Kidney (tissue), 14 donors: ENCODE data around the gene ZNF865. TPM values are rescaled to one million over a fixed set of nuclear protein-coding genes. Genes with fewer than 3 reads are reported as not detected.

ENCODE experiments used
- DNase-seq, 5 donors: peaks; one replicate each; pipeline ENCODE4 v3.0.0-alpha.2; 2013 to 2020
- FAIRE-seq: peaks from 2 replicates; lab custom pipeline; 2012; peaks lifted over from hg19 to GRCh38; lab: Jason Lieb, UNC
- H3K27ac ChIP-seq, 2 donors: one replicate each; pipeline ENCODE4 v1.7.0; 2013; ENCODE audit warnings: low read depth in 2 of 2, low read length in 2 of 2, inconsistent platforms in 1 of 2
- H3K27me3 ChIP-seq: one replicate; pipeline ENCODE4 v1.7.1; 2013; ENCODE audit warnings: low read length, inconsistent platforms; ENCODE audit not compliant: control insufficient read depth, insufficient read depth
- H3K36me3 ChIP-seq, 3 donors: one replicate each; pipeline versions ENCODE4 v1.7.0 to v1.7.1; 2013; ENCODE audit warnings: low read length in 3 of 3, control low read depth in 1 of 3, inconsistent platforms in 1 of 3; ENCODE audit not compliant: insufficient read depth in 3 of 3, control insufficient read depth in 2 of 3
- H3K4me1 ChIP-seq, 3 donors: one replicate each; pipeline versions ENCODE4 v1.7.0 to v1.7.1; 2013; ENCODE audit warnings: low read length in 3 of 3, inconsistent platforms in 1 of 3, low read depth in 1 of 3; ENCODE audit not compliant: control insufficient read depth in 2 of 3, insufficient read depth in 2 of 3
- H3K4me3 ChIP-seq, 3 donors: one replicate each; pipeline versions ENCODE4 v1.7.0 to v1.8.1; 2013; ENCODE audit warnings: low read length in 3 of 3, control low read depth in 1 of 3, inconsistent platforms in 1 of 3
- H3K9ac ChIP-seq, 3 donors: one replicate each; pipeline versions ENCODE4 v1.7.0 to v1.7.1; 2013; ENCODE audit warnings: low read length in 3 of 3, control low read depth in 1 of 3, inconsistent platforms in 1 of 3
- H3K9me3 ChIP-seq, 3 donors: one replicate each; pipeline versions ENCODE4 v1.7.0 to v1.7.1; 2013; ENCODE audit warnings: low read length in 3 of 3, control low read depth in 1 of 3, inconsistent platforms in 1 of 3; ENCODE audit not compliant: control insufficient read depth in 2 of 3, insufficient read depth in 1 of 3
- CTCF ChIP-seq: IDR thresholded peaks from 3 replicates; pipeline ENCODE4 v1.5.1; 2012; ENCODE audit warnings: mild to moderate bottlenecking, moderate library complexity, borderline replicate concordance; ENCODE audit not compliant: insufficient read depth; ENCODE audit errors: extremely low read depth
- intact Hi-C: fragments of 100-400 bp; cut with DNase I; formaldehyde crosslinking; loops from one replicate; pipeline ENCODE4 v1.11.1; 2022
- polyA plus RNA-seq: library from polyadenylated mRNA; stranded (reverse); fragments of 350-450 nt; fragmentation: Illumina TruSeq; extraction: RNeasy Lipid Tissue Mini Kit (QIAGEN cat#74804); gene quantifications from one replicate; pipeline ENCODE4 v1.2.3, GENCODE V29; 2014; ENCODE audit warnings: low read depth, low replicate concordance; ENCODE audit not compliant: insufficient read depth
- total RNA-seq: library from RNA; stranded (reverse); fragmentation: NEBNext Ultra II Directional; extraction: Animal tissue kit (Norgen Biotek cat#: 25700); gene quantifications from one replicate; pipeline ENCODE4 v1.2.1, GENCODE V29; 2021
- donor health status: control.
- donor health status: control.
- donor health status: control.
- donor health status: control.
- donor health status: control.
- donor health status: DM: yes; HTN: yes; CAD: no.
- donor health status: Normal renal cell carcinoma (clear cell type).

The ZNF865 gene
- total and polyA plus RNA-seq, 2 donors from 2014 or later: 5.8 to 17.4 TPM

GRCh38 chr19:55638864-55639359 lies 33.5 kb downstream of the ZNF865 start:
- no peaks in the 10 kb centered on the region for H3K27me3 ChIP-seq
- H3K27ac ChIP-seq: no peak overlapping the region
- FAIRE-seq: no peak
- intact Hi-C loops: no loop called here
- peak; percentile 6 for TF ChIP-seq CTCF
- no peaks in the 10 kb centered on the region for H3K9me3 ChIP-seq
- peaks cover 3 to 44% (median 11%) of the 10 kb centered on the region in 3 donors for H3K4me1 ChIP-seq
- H3K9ac ChIP-seq: peak overlapping the region in 1 of 3 donors; percentile 19
- H3K36me3 ChIP-seq: no peaks in the 10 kb centered on the region
- H3K4me3 ChIP-seq: no peak overlapping the region
- peak in 3 of 5 donors; percentile 45 to 62 (median 46) for DNase-seq

GRCh38 chr19:55640043-55640576 lies 34.7 kb downstream of the ZNF865 start:
- H3K9me3 ChIP-seq: no peaks in the 10 kb centered on the region
- H3K4me1 ChIP-seq: peaks cover 3 to 50% (median 11%) of the 10 kb centered on the region in 3 donors
- H3K27me3 ChIP-seq: no peaks in the 10 kb centered on the region
- H3K9ac ChIP-seq: peak overlapping the region; percentile 17 to 55 (median 30)
- TF ChIP-seq CTCF: peak; percentile 52
- intact Hi-C loops: no loop called here
- no peak for FAIRE-seq
- peak overlapping the region; percentile 49 to 79 (median 60) for H3K4me3 ChIP-seq
- peak overlapping the region; percentile 77 to 89 for H3K27ac ChIP-seq
- DNase-seq: peak; percentile 75 to 93 (median 85)
- no peaks in the 10 kb centered on the region for H3K36me3 ChIP-seq

- Histone ChIP-seq H3K4me1 (peaks cover under 1 to 46% (median 8%) of the 10 kb centered on the region in 3 donors), H3K27me3 (no peaks in the 10 kb centered on the region), H3K9ac (peak within 1 kb of the TSS; percentile 50 to 84 (median 69)), H3K27ac (peak within 1 kb of the TSS; percentile 77 to 89), H3K36me3 (no peaks in the 10 kb centered on the region), H3K9me3 (no peaks in the 10 kb centered on the region), H3K4me3 (peak within 1 kb of the TSS; percentile 64 to 84 (median 79))
- intact Hi-C loops: no loop called here
- TF ChIP-seq CTCF: no peak
- FAIRE-seq (no peak), DNase-seq (peak; percentile 77 to 94 (median 88))
Measured at GRCh38 chr19:55640577-55641425, 35.4 kb downstream of the ZNF865 start, which contains the start of gene ZNF580. Gene ZNF580 (plus strand): TSS chr19:55641002. CDS start chr19:55642509, 1,507 bp downstream.
